Esophagus squamous epithelium (tissue), 5 donors: ENCODE data around the gene SMR3B. TPM values are rescaled to one million over a fixed set of nuclear protein-coding genes. Genes with fewer than 3 reads are reported as not detected.

ENCODE experiments used
- DNase-seq: peaks from one replicate; lab custom pipeline; 2025; lab: John Stamatoyannopoulos, UW
- H3K27ac ChIP-seq, 4 donors: fragments of 200-600 bp; sonication (generic); one replicate each; pipeline ENCODE4 v1.5.1; 2016 to 2019; ENCODE audit warnings: mild to moderate bottlenecking in 1 of 4
- H3K27me3 ChIP-seq, 4 donors: fragments of 200-600 bp; sonication (generic); 1 replicate in 3 of 4; 2 replicates in 1 of 4; pipeline versions ENCODE4 v1.5.1 to v1.6.0; 2017 to 2021; ENCODE audit warnings: antibody characterized with exemption in 1 of 4
- H3K36me3 ChIP-seq, 3 donors: fragments of 200-600 bp; sonication (generic); one replicate each; pipeline ENCODE4 v1.5.1; 2016 to 2019
- H3K4me1 ChIP-seq, 3 donors: fragments of 200-600 bp; sonication (generic); one replicate each; pipeline ENCODE4 v1.5.1; 2017 to 2019
- H3K4me3 ChIP-seq, 4 donors: fragments of 200-600 bp; sonication (generic); 1 replicate in 3 of 4; 2 replicates in 1 of 4; pipeline ENCODE4 v1.5.1; 2016 to 2019; ENCODE audit warnings: mild to moderate bottlenecking in 2 of 4, moderate library complexity in 1 of 4
- H3K9me3 ChIP-seq, 3 donors: fragments of 200-600 bp; sonication (generic); one replicate each; pipeline ENCODE4 v1.5.1; 2016 to 2019
- CTCF ChIP-seq, 6 experiments: fragments of 450-650 bp in 4 of 6; fragments of 200-600 bp in 2 of 6; sonication (generic) in 2 of 6; IDR thresholded peaks; one replicate each; pipeline ENCODE4 v1.5.1; 2016 to 2019; ENCODE audit warnings: antibody characterized with exemption in 6 of 6, mild to moderate bottlenecking in 4 of 6, moderate library complexity in 4 of 6
- POLR2A ChIP-seq, 4 donors: fragments of 450-650 bp; IDR thresholded peaks; one replicate each; pipeline ENCODE4 v1.6.1; 2017; ENCODE audit warnings: antibody characterized with exemption in 4 of 4, mild to moderate bottlenecking in 4 of 4, moderate library complexity in 3 of 4
- WGBS, 2 donors: methylation state at CpG; one replicate each; pipeline ENCODE4 v1.1.5; 2018; 5-methylcytosine and 5-hydroxymethylcytosine counted together
- intact Hi-C: fragments of 100-400 bp; cut with DNase I; formaldehyde crosslinking; loops from one replicate; pipeline ENCODE4 v1.15.0; 2022
- total RNA-seq, 4 donors: library from RNA; depleted of rRNA; stranded (reverse); fragments of >200 nt; gene quantifications; one replicate each; pipeline ENCODE4 v1.1.0, GENCODE V29; 2016
- donor health status: DM: yes; HTN: yes; CAD: no.

The SMR3B gene
- total RNA-seq, 4 donors from 2014 or later, result not detected

- H3K4me1 ChIP-seq, result no peaks in the 10 kb centered on the region
- no peak for DNase-seq
- no peak overlapping the region for H3K27ac ChIP-seq
- H3K27me3 ChIP-seq, result no peaks in the 10 kb centered on the region
- WGBS, 2 donors, result 84% methylated on average over 1 of the region's 1 CpG
- intact Hi-C loops, result no loop called here
- H3K36me3 ChIP-seq, result no peaks in the 10 kb centered on the region
- H3K9me3 ChIP-seq, result no peaks in the 10 kb centered on the region
- H3K4me3 ChIP-seq, result no peak overlapping the region
- no peak for TF ChIP-seq CTCF (IDR thresholded peaks at IDR 0.05)
- TF ChIP-seq POLR2A (IDR thresholded peaks at IDR 0.05), result no peak
Observed at GRCh38 chr4:70399319-70399718, 16.4 kb downstream of the SMR3B start.

DNA sequence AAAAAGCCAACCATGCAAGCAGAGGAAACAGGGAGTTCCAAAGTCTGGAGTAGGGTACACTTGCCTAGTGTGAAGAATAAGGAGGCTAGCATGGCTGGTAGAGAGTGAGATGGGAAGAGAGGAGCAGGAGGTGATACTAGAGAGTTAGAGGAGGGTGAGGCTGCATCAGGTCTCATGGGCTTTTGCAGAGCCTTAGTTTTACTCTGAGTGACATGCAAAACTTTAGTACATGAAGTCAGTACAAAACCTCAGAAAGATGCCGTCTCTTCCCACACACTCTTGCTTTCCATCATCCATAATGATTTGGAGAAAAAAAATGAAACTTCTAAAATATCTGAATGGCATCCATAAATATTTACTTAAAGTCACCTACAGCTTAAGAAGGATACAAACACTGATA, 19.8 kb downstream of the SMR3B start:
- WGBS, 2 donors, result 64 to 86% methylated on average over 1 of the region's 1 CpG
- intact Hi-C loops, result no loop called here
- TF ChIP-seq CTCF (IDR thresholded peaks at IDR 0.05) (no peak), POLR2A (IDR thresholded peaks at IDR 0.05) (no peak)
- H3K4me1 ChIP-seq, result no peaks in the 10 kb centered on the region
- DNase-seq, result no peak
- H3K36me3 ChIP-seq, result no peaks in the 10 kb centered on the region
- no peaks in the 10 kb centered on the region for H3K27me3 ChIP-seq
- no peak overlapping the region for H3K27ac ChIP-seq
- H3K9me3 ChIP-seq, result no peaks in the 10 kb centered on the region
- H3K4me3 ChIP-seq, result no peak overlapping the region

DNA sequence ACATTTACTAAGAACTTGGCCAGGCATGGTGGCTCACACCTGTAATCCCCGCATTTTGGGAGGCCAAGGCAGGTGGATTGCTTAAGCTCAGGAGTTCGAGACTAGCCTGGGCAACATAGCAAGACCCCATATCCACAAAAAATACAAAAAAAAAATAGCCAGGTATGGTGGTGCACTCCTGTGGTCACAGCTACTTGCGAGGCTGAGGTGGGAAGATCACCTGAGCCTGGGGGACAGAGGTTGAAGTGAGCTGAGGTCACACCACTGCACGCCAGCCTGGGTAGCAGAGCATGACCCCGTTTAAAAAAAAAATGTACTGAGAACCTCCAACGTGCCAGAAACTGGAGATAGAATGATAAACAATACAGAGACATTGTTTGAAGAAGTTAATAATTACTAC, 22.8 kb downstream of the SMR3B start:
- Histone ChIP-seq H3K27ac (no peak overlapping the region), H3K4me1 (no peaks in the 10 kb centered on the region), H3K36me3 (no peaks in the 10 kb centered on the region), H3K9me3 (no peaks in the 10 kb centered on the region), H3K4me3 (no peak overlapping the region), H3K27me3 (no peaks in the 10 kb centered on the region)
- 58 to 62% methylated on average over 6 of the region's 6 CpGs for WGBS, 2 donors
- DNase-seq, result no peak
- intact Hi-C loops, result no loop called here
- TF ChIP-seq CTCF (IDR thresholded peaks at IDR 0.05) (no peak), POLR2A (IDR thresholded peaks at IDR 0.05) (no peak)

GRCh38 chr4:70425306-70425705, 42.4 kb downstream of the SMR3B start:
- H3K4me3 ChIP-seq, result no peak overlapping the region
- 33 to 71% methylated on average over 1 of the region's 1 CpG for WGBS, 2 donors
- intact Hi-C loops, result no loop called here
- no peaks in the 10 kb centered on the region for H3K27me3 ChIP-seq
- H3K9me3 ChIP-seq, result no peaks in the 10 kb centered on the region
- no peak for TF ChIP-seq CTCF (IDR thresholded peaks at IDR 0.05)
- H3K27ac ChIP-seq, result no peak overlapping the region
- no peaks in the 10 kb centered on the region for H3K4me1 ChIP-seq
- no peak for DNase-seq
- no peaks in the 10 kb centered on the region for H3K36me3 ChIP-seq

- Histone ChIP-seq H3K4me1 (no peaks in the 10 kb centered on the region), H3K27me3 (no peaks in the 10 kb centered on the region), H3K4me3 (no peak overlapping the region), H3K9me3 (no peaks in the 10 kb centered on the region), H3K27ac (no peak overlapping the region), H3K36me3 (no peaks in the 10 kb centered on the region)
- no peak for DNase-seq
- intact Hi-C loops, result no loop called here
- TF ChIP-seq POLR2A (IDR thresholded peaks at IDR 0.05) (no peak), CTCF (IDR thresholded peaks at IDR 0.05) (no peak)
Observed at GRCh38 chr4:70426789-70427188, 43.9 kb downstream of the SMR3B start.
